Measurements from ENCODE around the gene POLR2J.
"Not testable (repeated sequence)": the region's sequence is repeated elsewhere in the genome, so short reads cannot be mapped to it uniquely, and the experiment has no call there.

DNA sequence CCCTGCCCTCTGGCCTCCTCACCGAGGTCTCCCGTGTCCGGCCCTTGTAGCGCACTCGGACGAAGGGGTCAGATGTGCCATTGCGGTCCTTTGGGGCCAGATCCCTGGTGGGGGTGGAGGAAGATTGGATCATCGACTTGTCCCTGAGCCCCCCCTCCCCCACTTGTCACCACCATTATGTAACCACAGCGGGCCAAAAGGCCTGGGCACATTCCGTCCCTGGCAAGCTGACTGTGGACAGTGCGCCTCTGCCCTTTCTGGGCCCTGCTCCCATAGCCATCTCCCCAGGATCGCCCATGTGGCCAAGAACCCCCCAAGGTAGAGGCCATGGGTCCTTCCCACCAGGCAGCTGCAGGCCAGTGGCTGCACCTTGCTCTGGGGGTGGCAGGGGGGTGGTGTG is 24.4 kb upstream of the POLR2J start:
- TF ChIP-seq, protein P1, sequence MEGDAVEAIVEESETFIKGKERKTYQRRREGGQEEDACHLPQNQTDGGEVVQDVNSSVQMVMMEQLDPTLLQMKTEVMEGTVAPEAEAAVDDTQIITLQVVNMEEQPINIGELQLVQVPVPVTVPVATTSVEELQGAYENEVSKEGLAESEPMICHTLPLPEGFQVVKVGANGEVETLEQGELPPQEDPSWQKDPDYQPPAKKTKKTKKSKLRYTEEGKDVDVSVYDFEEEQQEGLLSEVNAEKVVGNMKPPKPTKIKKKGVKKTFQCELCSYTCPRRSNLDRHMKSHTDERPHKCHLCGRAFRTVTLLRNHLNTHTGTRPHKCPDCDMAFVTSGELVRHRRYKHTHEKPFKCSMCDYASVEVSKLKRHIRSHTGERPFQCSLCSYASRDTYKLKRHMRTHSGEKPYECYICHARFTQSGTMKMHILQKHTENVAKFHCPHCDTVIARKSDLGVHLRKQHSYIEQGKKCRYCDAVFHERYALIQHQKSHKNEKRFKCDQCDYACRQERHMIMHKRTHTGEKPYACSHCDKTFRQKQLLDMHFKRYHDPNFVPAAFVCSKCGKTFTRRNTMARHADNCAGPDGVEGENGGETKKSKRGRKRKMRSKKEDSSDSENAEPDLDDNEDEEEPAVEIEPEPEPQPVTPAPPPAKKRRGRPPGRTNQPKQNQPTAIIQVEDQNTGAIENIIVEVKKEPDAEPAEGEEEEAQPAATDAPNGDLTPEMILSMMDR (IDR thresholded peaks at IDR 0.05) = not testable (repeated sequence)
- not testable (repeated sequence) for TF ChIP-seq POLR2A, EP300, POLR2AphosphoS5 (IDR thresholded peaks at IDR 0.05)

Measured in sigmoid colon (tissue), 4 donors.